ENCODE measurements around the gene SFSWAP. TPM values are rescaled to one million over a fixed set of nuclear protein-coding genes. Genes with fewer than 3 reads are reported as not detected.
A peak's percentile ranks its signal among the peaks of the same experiment; 100 is the strongest.

Gene SFSWAP
- total RNA-seq, 4 donors from 2014 or later: 29.9 to 64.7 (median 45.3) TPM

GRCh38 chr12:131825146-131825892 is 114.4 kb downstream of the SFSWAP start:
- TF ChIP-seq CTCF (IDR thresholded peaks at IDR 0.05): no peak
- ATAC-seq (ENCODE audit: low FRiP score): no peak
- no peak for DNase-seq (ENCODE audit: low spot score)

- DNase-seq (ENCODE audit: low spot score): no peak
- no peak for TF ChIP-seq CTCF (IDR thresholded peaks at IDR 0.05)
- no peak for ATAC-seq (ENCODE audit: low FRiP score)
These were observed 115.4 kb downstream of the SFSWAP start for GRCh38 chr12:131826097-131826928.

GRCh38 chr12:131827961-131828534 is 117.2 kb downstream of the SFSWAP start, which contains the start of gene MMP17:
MMP17 (plus strand) TSS chr12:131828393; CDS start chr12:131828495, 102 bp downstream.
- ATAC-seq (ENCODE audit: low FRiP score) (peak; percentile 28), DNase-seq (ENCODE audit: low spot score) (no peak)

GRCh38 chr12:131828671-131829355 is 117.9 kb downstream of the SFSWAP start:
- no peak for DNase-seq (ENCODE audit: low spot score)
- ATAC-seq (ENCODE audit: low FRiP score): no peak
- no peak for TF ChIP-seq CTCF (IDR thresholded peaks at IDR 0.05)

More at GRCh38 chr12:131827961-131828534, 117.2 kb downstream of the SFSWAP start, which contains the start of gene MMP17:
- TF ChIP-seq CTCF (IDR thresholded peaks at IDR 0.05): no peak

GRCh38 chr12:131829356-131829747 is 118.5 kb downstream of the SFSWAP start:
- TF ChIP-seq CTCF (IDR thresholded peaks at IDR 0.05): no peak
- ATAC-seq (ENCODE audit: low FRiP score) (peak; percentile 7), DNase-seq (ENCODE audit: low spot score) (no peak)

GRCh38 chr12:131829791-131830334 is 119.0 kb downstream of the SFSWAP start:
- DNase-seq (ENCODE audit: low spot score) (no peak), ATAC-seq (ENCODE audit: low FRiP score) (peak; percentile 6)
- no peak for TF ChIP-seq CTCF (IDR thresholded peaks at IDR 0.05)
